Gastrocnemius medialis (tissue), 4 donors: ENCODE results near the gene NKRF. TPM values are rescaled to one million over a fixed set of nuclear protein-coding genes. Genes with fewer than 3 reads are reported as not detected.

Experiments used
- ATAC-seq, 2 donors: fragments of 150-250 bp; one replicate each; pipeline ENCODE4 v1.9.1; 2016
- DNase-seq, 2 donors: peaks; one replicate each; pipeline ENCODE4 v3.0.0-alpha.2; 2019
- H3K27ac ChIP-seq, 4 donors: fragments of 200-600 bp; sonication (generic); 1 replicate in 1 of 4; 2 replicates in 3 of 4; pipeline ENCODE4 v1.5.1; 2016 to 2018; ENCODE audit warnings: mild to moderate bottlenecking in 2 of 4, moderate library complexity in 1 of 4
- H3K27me3 ChIP-seq, 3 donors: fragments of 200-600 bp; sonication (generic) in 2 of 3; 1 replicate in 1 of 3; 2 replicates in 2 of 3; pipeline versions ENCODE4 v1.5.1 to v1.6.0; 2016 to 2019; ENCODE audit warnings: mild to moderate bottlenecking in 1 of 3, moderate library complexity in 1 of 3
- H3K36me3 ChIP-seq, 2 donors: fragments of 200-600 bp; sonication (generic) in 1 of 2; one replicate each; pipeline ENCODE4 v1.5.1; 2017 to 2018
- H3K4me1 ChIP-seq, 2 donors: fragments of 200-600 bp; sonication (generic) in 1 of 2; one replicate each; pipeline ENCODE4 v1.5.1; 2016 to 2017; ENCODE audit warnings: mild to moderate bottlenecking in 2 of 2
- H3K4me3 ChIP-seq, 4 donors: fragments of 200-600 bp; sonication (generic) in 3 of 4; 1 replicate in 1 of 4; 2 replicates in 3 of 4; pipeline ENCODE4 v1.5.1; 2016 to 2019; ENCODE audit warnings: mild to moderate bottlenecking in 2 of 4
- H3K9me3 ChIP-seq, 3 donors: fragments of 200-600 bp; sonication (generic) in 2 of 3; 1 replicate in 1 of 3; 2 replicates in 2 of 3; pipeline ENCODE4 v1.5.1; 2016 to 2019
- CTCF ChIP-seq, 5 experiments: fragments of 450-650 bp in 3 of 5; fragments of 200-600 bp in 2 of 5; sonication (generic) in 2 of 5; IDR thresholded peaks in 4 of 5; conservative IDR thresholded peaks in 1 of 5; 1 replicate in 4 of 5; 2 replicates in 1 of 5; pipeline ENCODE4 v1.5.1; 2016 to 2019; ENCODE audit warnings: antibody characterized with exemption in 5 of 5, mild to moderate bottlenecking in 3 of 5, moderate library complexity in 3 of 5
- POLR2A ChIP-seq, 2 donors: fragments of 450-650 bp; IDR thresholded peaks; one replicate each; pipeline ENCODE4 v1.6.1; 2017; ENCODE audit warnings: antibody characterized with exemption in 2 of 2, mild to moderate bottlenecking in 2 of 2, moderate library complexity in 2 of 2
- in situ Hi-C, 4 donors: fragments of 200-750 bp; cut with MboI; loops; one replicate each; pipeline versions ENCODE4 v1.15.0 to v1.8.0; 2017; ENCODE audit warnings: low sequenced_read_pairs in 4 of 4
- intact Hi-C: fragments of 100-400 bp; cut with DNase I; formaldehyde crosslinking; loops from one replicate; pipeline ENCODE4 v1.15.1; 2023; ENCODE audit warnings: low total_unique reads
- microRNA counts, 2 donors: library from miRNA; unstranded; fragments of <30 nt; microRNA quantifications; one replicate each; lab custom pipeline; 2016
- microRNA-seq, 2 donors: library from miRNA; unstranded; fragments of <30 nt; microRNA quantifications; one replicate each; pipeline ENCODE4, GENCODE V29; 2016; ENCODE audit warnings: borderline replicate concordance in 2 of 2
- total RNA-seq, 4 donors: library from RNA; depleted of rRNA; stranded (reverse); fragments of >200 nt; gene quantifications; one replicate each; pipeline versions ENCODE4 v1.1.0 to v1.2.3, GENCODE V29; 2016

NKRF gene
- total RNA-seq, 4 donors from 2014 or later: 2.5 to 5.1 (median 4.3) TPM

GRCh38 chrX:119552508-119552907 is 53.7 kb downstream of the NKRF start:
- TF ChIP-seq POLR2A (IDR thresholded peaks at IDR 0.05): no peak
- TF ChIP-seq CTCF (IDR thresholded peaks at IDR 0.05 in 4 of 5, conservative IDR thresholded peaks at IDR 0.05 in 1 of 5): no peak
- intact Hi-C loops (no loop called here), in situ Hi-C loops (no loop called here)
- H3K36me3 ChIP-seq: no peaks in the 10 kb centered on the region
- H3K4me3 ChIP-seq: no peak overlapping the region
- no peaks in the 10 kb centered on the region for H3K27me3 ChIP-seq
- DNase-seq (no peak), ATAC-seq (no peak)
- peaks cover 0 to 3% of the 10 kb centered on the region in 2 donors for H3K4me1 ChIP-seq
- no peaks in the 10 kb centered on the region for H3K9me3 ChIP-seq
- no peak overlapping the region for H3K27ac ChIP-seq

- H3K27me3 ChIP-seq: no peaks in the 10 kb centered on the region
- H3K4me3 ChIP-seq: no peak overlapping the region
- intact Hi-C loops: no loop called here
- H3K27ac ChIP-seq: no peak overlapping the region
- DNase-seq (no peak), ATAC-seq (no peak)
- no peaks in the 10 kb centered on the region for H3K36me3 ChIP-seq
- TF ChIP-seq CTCF (IDR thresholded peaks at IDR 0.05 in 4 of 5, conservative IDR thresholded peaks at IDR 0.05 in 1 of 5) (no peak), POLR2A (IDR thresholded peaks at IDR 0.05) (no peak)
- in situ Hi-C loops: no loop called here
- no peaks in the 10 kb centered on the region for H3K9me3 ChIP-seq
- H3K4me1 ChIP-seq: peaks cover 0 to 3% of the 10 kb centered on the region in 2 donors
These were observed 56.8 kb downstream of the NKRF start for GRCh38 chrX:119549327-119550016.

DNA sequence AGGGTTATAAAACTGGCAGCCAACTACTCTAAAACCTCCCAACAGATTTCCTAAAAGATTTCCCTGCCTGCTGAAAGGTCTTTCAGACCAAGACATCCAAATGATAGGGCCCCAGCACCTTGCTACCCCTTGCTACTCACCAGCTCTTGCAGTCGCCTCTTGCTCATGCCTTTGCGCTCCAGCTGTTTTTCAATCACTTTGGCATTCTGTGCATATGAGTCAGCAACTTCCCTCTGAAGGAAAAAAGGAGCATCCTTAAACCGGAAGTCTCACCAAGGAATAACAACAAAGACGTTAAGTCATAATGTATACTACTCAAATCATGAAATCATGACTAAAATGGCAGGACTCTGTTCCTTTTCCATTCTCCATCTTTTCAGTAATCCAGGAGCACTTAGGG is 65.0 kb downstream of the NKRF start:
- in situ Hi-C loops: no loop called here
- H3K36me3 ChIP-seq: peaks cover 0 to 6% of the 10 kb centered on the region in 2 donors

GRCh38 chrX:119539872-119540271 is 66.4 kb downstream of the NKRF start:
- Histone ChIP-seq H3K4me3 (no peak overlapping the region), H3K4me1 (no peaks in the 10 kb centered on the region), H3K36me3 (peaks cover 0 to 6% of the 10 kb centered on the region in 2 donors), H3K27ac (no peak overlapping the region), H3K27me3 (no peaks in the 10 kb centered on the region), H3K9me3 (no peaks in the 10 kb centered on the region)
- DNase-seq (no peak), ATAC-seq (no peak)
- in situ Hi-C loops: no loop called here
- intact Hi-C loops: no loop called here
- TF ChIP-seq POLR2A (IDR thresholded peaks at IDR 0.05) (no peak), CTCF (IDR thresholded peaks at IDR 0.05 in 4 of 5, conservative IDR thresholded peaks at IDR 0.05 in 1 of 5) (no peak)

More for the DNA sequence above, 65.0 kb downstream of the NKRF start:
- H3K9me3 ChIP-seq: no peaks in the 10 kb centered on the region
- no peak overlapping the region for H3K4me3 ChIP-seq
- H3K27me3 ChIP-seq: no peaks in the 10 kb centered on the region
- intact Hi-C loops: no loop called here
- no peak for TF ChIP-seq CTCF (IDR thresholded peaks at IDR 0.05 in 4 of 5, conservative IDR thresholded peaks at IDR 0.05 in 1 of 5)
- no peak for TF ChIP-seq POLR2A (IDR thresholded peaks at IDR 0.05)
- H3K27ac ChIP-seq: no peak overlapping the region
- no peaks in the 10 kb centered on the region for H3K4me1 ChIP-seq
- ATAC-seq (no peak), DNase-seq (no peak)

MicroRNA genes within 50 kb of the gene (microRNA counts, 767-probe panel; counts per million panel counts)
- microRNA hsa-miR-766-3p (lab: Ali Mortazavi, UCI): 356 to 448 counts per million in 2 donors

Small RNAs within 50 kb of the gene (microRNA-seq; reads per million reads assigned to microRNA genes)
- 2.6 to 7.1 reads per million in 2 donors for gene MIR766

Other genes starting within 250 kb of the NKRF start
- gene SLC25A43, start 207.1 kb downstream of the NKRF start, total RNA-seq: 1 to 10 TPM in 3 of 4 donors, under 1 TPM in 1; 0.87 to 2.7 (median 1.8) TPM
- 10 to 100 TPM; 38.2 to 65.3 (median 52.2) TPM for gene SLC25A5, start 138.0 kb downstream of the NKRF start, total RNA-seq
- 10 to 100 TPM; 15.3 to 38.0 (median 17.3) TPM for gene STEEP1, start 41.0 kb downstream of the NKRF start, total RNA-seq
- gene UBE2A, start 31.9 kb downstream of the NKRF start, total RNA-seq: 10 to 100 TPM; 28.1 to 41.7 (median 35.9) TPM
- 10 to 100 TPM in 1 of 4 donors, 1 to 10 TPM in 3; 1.2 to 11.1 (median 3.5) TPM for gene SEPTIN6, start 86.7 kb upstream of the NKRF start, total RNA-seq
- under 1 TPM in 1 of 4 donors, not detected in 3; 0.76 TPM for gene SOWAHD, start 152.2 kb upstream of the NKRF start, total RNA-seq
- gene RPL39, start 185.2 kb upstream of the NKRF start, total RNA-seq: 1,000 to 10,000 TPM; 3,033 to 5,904 (median 3,913) TPM
- gene UPF3B, start 246.5 kb upstream of the NKRF start, total RNA-seq: 1 to 10 TPM; 4.7 to 6.3 (median 5.7) TPM